Measurements from ENCODE around the gene ATP1B2. TPM values are rescaled to one million over a fixed set of nuclear protein-coding genes. Genes with fewer than 3 reads are reported as not detected.

Gene ATP1B2
- total and polyA plus RNA-seq, 8 donors: 0.68 to 31.3 (median 26.4) TPM

- Histone ChIP-seq H3K9me3 (no peaks in the 10 kb centered on the region), H3K36me3 (peaks cover 0 to 13% of the 10 kb centered on the region in 2 donors), H3K27ac (peak overlapping the region; percentile 97 to 98), H3K4me1 (peaks cover 19 to 32% of the 10 kb centered on the region in 2 donors), H3K4me3 (peak overlapping the region; percentile 94 to 96), H3K27me3 (no peaks in the 10 kb centered on the region)
- ATAC-seq (peak; percentile 60), DNase-seq (peak; percentile 79 to 98 (median 87))
- TF ChIP-seq CTCF (IDR thresholded peaks at IDR 0.05): no peak
- intact Hi-C loops (cut with DNase I): loop anchor here in 1 of 2 donors (10.0 kb wide), 1 partner anchor 52 kb away; the partner anchor contains the start of gene SHBG
These were observed 35.7 kb downstream of the ATP1B2 start for GRCh38 chr17:7686222-7687071.

GRCh38 chr17:7687072-7687907 lies 36.6 kb downstream of the ATP1B2 start, which contains the start of gene TP53:
Gene TP53, minus strand, starts transcription at chr17:7687490. Its CDS starts 10,896 bp downstream, at chr17:7676594.
- TF ChIP-seq CTCF (IDR thresholded peaks at IDR 0.05): no peak
- DNase-seq (peak; percentile 89 to 95 (median 91)), ATAC-seq (peak; percentile 74)
- H3K27me3 ChIP-seq: no peaks in the 10 kb centered on the region
- H3K36me3 ChIP-seq: peaks cover 0 to 16% of the 10 kb centered on the region in 2 donors
- peak within 1 kb of the TSS; percentile 97 to 98 for H3K27ac ChIP-seq
- H3K4me1 ChIP-seq: peaks cover 19 to 32% of the 10 kb centered on the region in 2 donors
- H3K9me3 ChIP-seq: no peaks in the 10 kb centered on the region
- intact Hi-C loops (cut with DNase I): loop anchor here in 1 of 2 donors (10.0 kb wide), 1 partner anchor 52 kb away; the partner anchor contains the start of gene SHBG
- peak within 1 kb of the TSS; percentile 94 to 96 for H3K4me3 ChIP-seq

GRCh38 chr17:7687908-7688807 lies 37.4 kb downstream of the ATP1B2 start, which contains the start of gene WRAP53:
Gene WRAP53, plus strand, starts transcription at chr17:7688477. Its CDS starts 172 bp downstream, at chr17:7688649.
- H3K27me3 ChIP-seq: no peaks in the 10 kb centered on the region
- ATAC-seq (peak; percentile 92), DNase-seq (peak; percentile 96 to 99 (median 97))
- peak within 1 kb of the TSS; percentile 97 to 98 for H3K27ac ChIP-seq
- intact Hi-C loops (cut with DNase I): loop anchor here in 1 of 2 donors (10.0 kb wide), 1 partner anchor 53 kb away; the partner anchor contains the start of gene SHBG
- peak within 1 kb of the TSS; percentile 94 to 96 for H3K4me3 ChIP-seq
- H3K4me1 ChIP-seq: peaks cover 19 to 32% of the 10 kb centered on the region in 2 donors
- no peaks in the 10 kb centered on the region for H3K9me3 ChIP-seq
- peak; percentile 97 to 99 for TF ChIP-seq CTCF (IDR thresholded peaks at IDR 0.05)
- H3K36me3 ChIP-seq: peaks cover 0 to 23% of the 10 kb centered on the region in 2 donors

DNA sequence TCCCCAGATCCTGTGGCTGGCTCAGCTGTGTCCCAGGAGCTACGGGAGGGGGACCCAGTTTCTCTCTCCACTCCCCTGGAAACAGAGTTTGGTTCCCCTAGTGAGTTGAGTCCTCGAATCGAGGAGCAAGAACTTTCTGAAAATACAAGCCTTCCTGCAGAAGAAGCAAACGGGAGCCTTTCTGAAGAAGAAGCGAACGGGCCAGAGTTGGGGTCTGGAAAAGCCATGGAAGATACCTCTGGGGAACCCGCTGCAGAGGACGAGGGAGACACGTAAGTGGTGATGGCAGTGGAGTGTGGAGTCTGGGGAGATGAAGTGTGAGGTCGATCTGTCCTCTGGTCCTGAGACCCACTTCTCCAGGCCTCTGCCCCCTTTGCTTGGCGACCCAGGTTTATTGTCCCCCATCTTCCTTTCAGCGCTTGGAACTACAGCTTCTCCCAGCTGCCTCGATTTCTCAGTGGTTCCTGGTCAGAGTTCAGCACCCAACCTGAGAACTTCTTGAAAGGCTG lies 38.1 kb downstream of the ATP1B2 start:
- H3K4me1 ChIP-seq: peaks cover 19 to 32% of the 10 kb centered on the region in 2 donors
- peaks cover 0 to 29% of the 10 kb centered on the region in 2 donors for H3K36me3 ChIP-seq
- no peak for DNase-seq
- no peaks in the 10 kb centered on the region for H3K27me3 ChIP-seq
- H3K27ac ChIP-seq: peak overlapping the region in 1 of 2 donors; percentile 98
- H3K4me3 ChIP-seq: peak overlapping the region; percentile 53 to 96
- H3K9me3 ChIP-seq: no peaks in the 10 kb centered on the region
- TF ChIP-seq CTCF (IDR thresholded peaks at IDR 0.05): no peak
- no peak for ATAC-seq
- intact Hi-C loops (cut with DNase I): loop anchor here in 1 of 2 donors (10.0 kb wide), 1 partner anchor 54 kb away; the partner anchor contains the start of gene SHBG

All from left lung (tissue), 10 donors.